SH-SY5Y (cell line): ENCODE data around the gene BAG1.

ENCODE experiments used
- GATA2 ChIP-seq: IDR thresholded peaks from 2 replicates; pipeline ENCODE4 v1.6.1; 2011; ENCODE audit warnings: mild to moderate bottlenecking, low read depth, low read length
- GATA3 ChIP-seq: IDR thresholded peaks from 2 replicates; pipeline ENCODE4 v1.6.1; 2011; ENCODE audit warnings: low read depth, mild to moderate bottlenecking, low read length, moderate library complexity

DNA sequence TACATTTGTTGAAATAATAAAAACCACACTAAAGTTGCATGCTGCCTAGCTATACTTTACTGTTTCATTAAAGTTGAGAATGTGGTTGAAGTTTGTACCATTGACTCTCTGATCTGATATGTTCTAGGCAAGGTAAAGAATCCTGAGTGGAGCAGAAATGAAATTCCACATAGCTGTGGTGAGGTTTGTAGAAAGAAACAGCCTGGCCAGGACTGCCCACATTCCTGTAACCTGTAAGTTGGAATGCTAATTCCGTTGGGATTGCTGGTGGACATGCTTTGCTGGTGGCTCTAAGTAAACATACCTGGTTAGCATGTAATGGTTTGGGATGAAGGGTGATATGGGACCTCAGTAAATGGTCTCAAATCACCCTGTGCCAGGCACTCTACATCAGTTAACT, 42.6 kb upstream of the BAG1 start:
- TF ChIP-seq GATA2 (no peak), GATA3 (no peak)
